Measurements from ENCODE around the gene NARS2.
"Not testable (repeated sequence)": the region's sequence is repeated elsewhere in the genome, so short reads cannot be mapped to it uniquely, and the experiment has no call there.

NARS2 gene

GRCh38 chr11:78577495-78577894, 2.8 kb upstream of the NARS2 start:
- DNase-seq (ENCODE audit: extremely low spot score, insufficient read length, low read depth) (no peak), FAIRE-seq (no peak)

DNA sequence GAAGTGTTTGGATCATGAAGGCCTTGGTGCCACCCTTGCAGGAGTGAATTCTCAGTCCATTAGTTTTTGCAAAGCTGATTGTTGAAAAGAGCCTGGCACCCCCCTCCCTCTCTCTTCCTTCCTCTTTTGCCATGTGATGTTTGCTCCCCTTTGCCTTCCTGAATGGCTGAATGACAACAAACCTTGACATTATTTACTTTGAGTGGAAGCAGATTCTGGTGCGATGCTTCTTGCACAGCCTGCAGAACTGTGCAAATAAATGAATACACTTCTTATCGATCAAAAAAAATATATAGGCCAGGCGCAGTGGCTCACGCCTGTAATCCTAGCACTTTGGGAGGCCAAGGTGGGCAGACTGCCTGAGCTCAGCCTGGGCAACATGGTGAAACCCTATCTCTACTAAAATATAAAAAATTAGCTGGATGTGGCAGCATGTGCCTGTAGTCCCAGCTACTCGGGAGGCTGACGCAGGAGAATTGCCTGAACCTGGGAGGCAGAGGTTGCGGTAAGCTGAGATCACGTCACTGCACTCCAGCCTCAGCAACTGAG, 2.0 kb upstream of the NARS2 start:
- no peak for FAIRE-seq

GRCh38 chr11:78575478-78575877, 814 bp upstream of the NARS2 start:
- DNase-seq (ENCODE audit: extremely low spot score, insufficient read length, low read depth): no peak
- no peak for FAIRE-seq

More for the DNA sequence above, 2.0 kb upstream of the NARS2 start:
- DNase-seq (ENCODE audit: extremely low spot score, insufficient read length, low read depth): no peak

GRCh38 chr11:78573681-78574080, 983 bp downstream of the NARS2 start:
- no peak for DNase-seq (ENCODE audit: extremely low spot score, insufficient read length, low read depth)
- no peak for FAIRE-seq

GRCh38 chr11:78573271-78573670, 1.4 kb downstream of the NARS2 start:
- FAIRE-seq: no peak
- no peak for DNase-seq (ENCODE audit: extremely low spot score, insufficient read length, low read depth)

DNA sequence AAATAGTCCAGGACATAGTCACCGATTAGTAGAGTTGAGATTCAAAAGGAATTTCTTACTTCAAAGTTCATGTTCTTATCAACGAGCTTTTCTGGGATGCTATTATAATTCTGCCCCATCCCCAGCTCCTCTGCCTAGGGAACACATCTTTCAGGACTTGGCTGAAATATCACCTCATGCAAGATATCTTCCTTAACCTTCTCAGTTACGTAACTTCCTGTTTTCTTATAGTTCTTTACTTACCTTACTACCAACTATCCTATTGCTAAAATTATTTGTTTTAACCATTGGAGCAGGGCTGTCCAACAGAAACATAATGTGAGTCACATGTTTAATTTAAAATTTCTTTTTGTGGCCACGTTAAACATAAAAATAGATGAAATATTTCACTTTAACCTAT, 2.3 kb downstream of the NARS2 start:
- FAIRE-seq: no peak
- DNase-seq (ENCODE audit: extremely low spot score, insufficient read length, low read depth): no peak

DNA sequence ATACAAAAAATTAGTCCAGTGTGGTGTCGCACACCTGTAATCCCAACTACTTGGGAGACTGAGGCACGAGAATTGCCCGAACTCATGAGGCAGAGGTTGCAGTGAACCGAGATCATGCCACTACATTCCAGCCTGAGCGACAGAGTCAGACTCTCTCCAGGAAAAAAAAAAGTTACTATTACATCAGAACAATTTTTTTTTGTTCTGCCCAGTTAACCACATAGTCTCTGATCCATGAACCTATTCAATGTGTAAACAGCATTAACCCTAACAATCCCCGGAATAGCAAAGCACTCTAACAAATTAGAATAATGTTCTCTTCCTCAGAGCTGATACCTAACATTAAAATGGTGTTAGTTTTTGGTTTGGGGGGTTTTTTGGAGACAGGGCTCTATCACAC, 4.6 kb downstream of the NARS2 start:
- no peak for FAIRE-seq
- DNase-seq (ENCODE audit: extremely low spot score, insufficient read length, low read depth): no peak

DNA sequence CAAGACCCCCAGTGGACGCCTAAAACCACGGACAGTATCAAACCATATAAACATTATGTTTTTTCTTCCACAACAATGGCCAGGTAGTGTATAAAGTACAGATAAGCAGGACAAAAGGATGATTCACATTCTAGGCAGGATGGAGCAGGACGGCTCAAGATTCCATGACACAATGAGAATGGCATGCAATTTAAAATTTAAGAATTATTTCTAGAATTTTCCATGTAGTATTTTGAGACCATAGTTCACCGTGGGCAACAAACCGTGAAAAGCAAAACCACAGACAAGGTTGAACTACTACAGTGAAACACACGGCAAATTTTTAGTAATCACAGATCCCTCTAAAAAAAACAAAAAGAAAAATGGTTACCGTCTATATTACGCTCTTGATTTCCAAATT, 7.5 kb downstream of the NARS2 start:
- DNase-seq (ENCODE audit: extremely low spot score, insufficient read length, low read depth) (no peak), FAIRE-seq (no peak)

DNA sequence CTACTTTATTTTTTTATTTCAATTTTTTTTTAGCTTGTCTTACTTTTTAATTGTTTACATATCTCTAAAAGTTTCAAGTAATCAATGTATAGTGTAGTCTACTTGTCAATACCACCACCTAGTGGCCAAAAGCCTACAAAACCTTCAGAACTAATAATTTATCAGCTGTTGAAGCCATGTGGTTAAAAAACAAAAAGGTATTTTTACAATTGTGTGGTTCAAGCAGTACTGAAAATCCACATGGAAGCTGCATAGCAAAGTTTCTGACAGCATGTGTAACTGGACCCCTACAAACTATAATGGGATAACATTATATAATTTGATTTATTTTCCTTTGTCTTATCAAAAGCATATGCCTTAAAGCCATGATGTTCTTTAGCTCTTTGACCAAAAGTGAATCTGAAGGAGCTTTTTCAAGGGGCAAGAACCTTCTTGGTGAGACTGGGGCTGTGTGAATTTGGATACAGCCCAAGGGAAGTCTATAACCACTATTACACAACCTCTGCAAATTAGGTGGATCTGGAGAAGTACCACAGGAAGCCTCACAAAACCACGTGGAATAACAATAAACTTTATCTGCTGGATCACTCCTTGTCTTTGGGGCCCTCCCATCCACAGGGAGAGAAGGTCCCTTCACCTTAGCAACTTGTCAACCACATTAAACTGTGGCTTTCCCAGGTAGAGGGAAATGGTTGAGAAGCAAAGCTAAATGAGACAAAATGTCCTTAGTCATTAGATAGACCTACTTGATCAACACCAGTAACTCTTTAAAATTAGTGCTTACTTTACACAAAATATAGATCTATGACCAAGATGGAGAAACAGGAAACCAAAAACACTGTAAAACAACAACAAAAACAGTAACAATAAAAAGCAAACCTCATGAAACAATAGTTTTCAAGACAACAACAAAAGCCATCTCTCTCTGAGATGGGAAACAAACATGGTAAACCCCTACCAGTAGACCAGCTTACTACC, 9.9 kb downstream of the NARS2 start:
- FAIRE-seq (peak; percentile 50), DNase-seq (ENCODE audit: extremely low spot score, insufficient read length, low read depth) (peak; percentile 17)

GRCh38 chr11:78564037-78564436, 10.6 kb downstream of the NARS2 start:
- not testable (repeated sequence) for DNase-seq (ENCODE audit: extremely low spot score, insufficient read length, low read depth); FAIRE-seq

- FAIRE-seq; DNase-seq (ENCODE audit: extremely low spot score, insufficient read length, low read depth): not testable (repeated sequence)
Measured at GRCh38 chr11:78563090-78563489, 11.6 kb downstream of the NARS2 start.

DNA sequence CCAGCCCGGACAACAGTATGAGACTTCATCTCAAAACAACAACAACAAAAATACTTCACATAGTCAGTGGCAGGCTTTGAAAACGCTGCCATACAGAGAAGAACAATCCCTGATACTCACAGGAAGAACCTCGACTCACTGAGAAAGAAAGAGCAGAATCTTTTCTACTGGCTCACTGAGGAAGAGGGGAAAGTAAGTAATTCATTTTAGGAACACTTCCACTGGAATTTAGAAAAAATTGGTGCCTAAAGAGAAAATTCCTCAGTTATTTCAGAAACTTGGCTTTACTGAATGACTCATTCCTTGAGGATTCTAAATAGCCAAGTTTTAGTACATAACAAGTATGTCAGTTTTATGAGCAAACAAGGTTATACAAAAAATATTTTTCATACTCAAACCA, 12.3 kb downstream of the NARS2 start:
- FAIRE-seq (no peak), DNase-seq (ENCODE audit: extremely low spot score, insufficient read length, low read depth) (no peak)

DNA sequence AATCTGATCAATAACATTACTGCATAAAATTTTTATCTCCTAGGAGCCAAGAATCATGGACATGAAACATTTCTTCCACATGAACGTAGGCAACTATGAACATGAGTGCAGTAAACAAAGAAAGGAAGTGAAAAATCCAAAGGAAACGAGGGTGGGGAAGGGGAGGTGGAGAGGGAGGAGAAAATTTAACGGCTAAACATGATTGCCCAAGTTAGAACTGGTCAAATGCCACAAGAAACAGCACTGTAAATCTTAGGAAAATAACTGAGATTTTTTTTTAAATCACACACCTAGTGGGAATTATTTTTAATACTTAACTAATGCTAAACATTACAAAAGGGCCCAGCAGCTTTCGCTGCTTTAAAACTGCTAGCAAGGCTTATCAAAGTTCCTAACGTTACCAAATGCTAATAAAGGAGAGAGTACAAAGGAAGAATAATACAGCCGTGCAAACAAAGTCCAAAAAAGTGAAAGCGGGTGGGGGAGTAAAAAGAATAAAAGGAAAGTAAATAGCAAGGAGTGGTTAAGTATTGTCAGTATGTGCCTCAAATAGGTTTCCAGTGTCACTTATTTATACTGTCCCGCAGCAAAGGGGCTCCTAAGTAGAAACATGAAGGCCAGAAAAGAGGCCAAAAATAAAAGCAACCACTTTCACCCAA, 13.7 kb downstream of the NARS2 start:
- DNase-seq (ENCODE audit: extremely low spot score, insufficient read length, low read depth) (no peak), FAIRE-seq (no peak)

DNA sequence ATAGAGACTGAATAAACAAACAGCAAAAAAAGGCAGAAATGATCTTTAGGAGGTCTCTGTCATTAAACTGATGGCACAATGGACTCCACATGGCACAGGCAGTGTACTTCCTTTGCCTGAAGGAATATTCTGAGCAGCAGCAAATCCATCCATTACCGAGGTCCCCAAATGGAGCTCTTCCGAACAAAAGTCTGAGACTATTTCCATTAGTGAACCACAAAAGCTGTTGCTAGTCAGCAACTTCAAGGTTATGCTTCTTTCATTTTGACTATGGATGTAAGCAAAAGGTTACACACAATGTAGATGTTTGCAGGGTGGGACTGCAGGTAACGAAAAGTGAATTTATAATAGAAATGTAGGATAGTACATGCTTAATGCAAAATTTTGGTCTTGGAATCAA, 14.5 kb downstream of the NARS2 start:
- FAIRE-seq (no peak), DNase-seq (ENCODE audit: extremely low spot score, insufficient read length, low read depth) (peak; percentile 4)

DNA sequence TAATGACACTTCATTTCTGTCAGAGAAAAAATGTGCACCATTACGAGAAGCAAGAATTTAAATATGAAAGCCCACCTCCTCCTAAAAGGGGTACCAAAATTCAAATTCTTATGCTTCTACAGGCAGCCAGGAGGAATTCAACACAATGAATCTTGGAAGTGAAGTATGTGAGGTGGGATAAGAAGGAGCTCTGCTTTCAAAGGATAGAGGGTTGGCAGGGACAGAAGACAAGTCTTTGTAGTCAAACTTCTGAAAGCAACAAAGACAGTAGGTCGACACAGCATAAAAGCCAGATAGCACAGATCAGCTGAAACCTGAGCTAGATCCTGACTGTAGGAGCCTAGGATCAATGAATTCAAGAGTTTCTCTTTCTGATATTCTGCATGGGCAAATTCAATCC, 17.4 kb downstream of the NARS2 start:
- no peak for DNase-seq (ENCODE audit: extremely low spot score, insufficient read length, low read depth)
- FAIRE-seq: no peak

DNA sequence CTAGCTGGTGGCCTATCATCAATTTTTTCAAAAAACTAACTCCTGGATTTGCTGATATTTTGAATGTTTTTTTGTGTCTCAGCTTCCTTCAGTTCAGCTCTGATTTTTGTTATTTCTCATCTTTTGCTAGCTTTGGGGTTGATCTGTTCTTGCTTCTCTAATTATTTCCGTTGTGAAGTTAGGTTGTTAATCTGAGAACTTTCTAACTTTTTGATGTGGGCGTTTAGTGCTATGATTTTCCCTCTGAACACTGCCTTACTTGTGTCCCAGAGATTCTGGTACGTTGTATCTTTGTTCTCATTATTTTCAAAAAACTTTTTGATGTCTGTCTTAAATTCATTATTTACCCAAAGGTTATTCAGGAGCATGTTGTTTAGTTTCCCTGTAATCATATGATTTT, 19.1 kb downstream of the NARS2 start:
- DNase-seq (ENCODE audit: extremely low spot score, insufficient read length, low read depth): no peak
- no peak for FAIRE-seq

GRCh38 chr11:78552881-78553280, 21.8 kb downstream of the NARS2 start:
- FAIRE-seq (no peak), DNase-seq (ENCODE audit: extremely low spot score, insufficient read length, low read depth) (no peak)

- DNase-seq (ENCODE audit: extremely low spot score, insufficient read length, low read depth); FAIRE-seq: not testable (repeated sequence)
Measured at GRCh38 chr11:78552139-78552538, 22.5 kb downstream of the NARS2 start.

GRCh38 chr11:78551066-78551465, 23.6 kb downstream of the NARS2 start:
- no peak for FAIRE-seq
- DNase-seq (ENCODE audit: extremely low spot score, insufficient read length, low read depth): no peak

DNA sequence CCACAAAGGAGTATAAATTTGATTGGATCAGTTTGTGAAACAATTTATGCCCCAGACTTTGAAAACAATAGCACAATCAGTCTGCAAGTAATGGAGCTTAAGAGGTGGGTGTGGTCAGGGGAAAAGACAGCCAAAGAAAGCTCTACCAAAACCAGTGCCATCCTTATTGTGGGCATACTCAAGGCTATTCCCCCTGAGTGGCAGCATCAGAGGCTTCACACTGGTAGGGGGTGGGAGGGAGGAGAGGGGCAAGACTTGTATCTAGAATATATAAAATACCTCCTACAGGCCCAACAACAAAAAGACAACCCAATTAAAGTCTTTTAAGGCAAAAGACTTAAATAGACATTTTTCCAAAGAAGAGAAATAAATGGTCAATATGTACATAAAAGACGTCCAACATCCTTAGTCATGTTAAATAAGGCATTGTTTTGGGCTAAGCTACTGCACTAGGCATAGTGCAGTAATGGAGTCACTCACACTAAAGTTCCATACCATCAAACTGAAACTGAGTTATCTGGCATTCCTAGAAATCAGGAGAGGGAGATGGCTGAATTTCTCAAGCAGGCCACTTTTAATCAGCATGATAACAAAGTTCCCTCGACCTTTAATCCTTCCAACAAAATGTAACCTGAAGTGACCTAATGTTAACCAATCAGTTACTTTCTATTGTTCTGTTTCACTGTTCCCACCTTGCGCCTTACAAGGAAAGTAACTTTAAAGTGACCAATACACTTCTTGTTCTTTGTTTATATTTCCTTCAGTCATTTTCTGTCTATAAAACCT, 24.8 kb downstream of the NARS2 start:
- DNase-seq (ENCODE audit: extremely low spot score, insufficient read length, low read depth): no peak
- no peak for FAIRE-seq

Data from GM18507 (cell line).